GM18870 (cell line): ENCODE results near the gene TENT4A.
"Not testable (repeated sequence)": the region's sequence is repeated elsewhere in the genome, so short reads cannot be mapped to it uniquely, and the experiment has no call there.

Experiments
- ATAC-seq: cut with Tn5 transposase; IDR thresholded peaks from one replicate; pipeline ENCODE4 v1.9.1; 2021; ENCODE audit warnings: moderate library complexity; ENCODE audit not compliant: unreplicated experiment

TENT4A gene

DNA sequence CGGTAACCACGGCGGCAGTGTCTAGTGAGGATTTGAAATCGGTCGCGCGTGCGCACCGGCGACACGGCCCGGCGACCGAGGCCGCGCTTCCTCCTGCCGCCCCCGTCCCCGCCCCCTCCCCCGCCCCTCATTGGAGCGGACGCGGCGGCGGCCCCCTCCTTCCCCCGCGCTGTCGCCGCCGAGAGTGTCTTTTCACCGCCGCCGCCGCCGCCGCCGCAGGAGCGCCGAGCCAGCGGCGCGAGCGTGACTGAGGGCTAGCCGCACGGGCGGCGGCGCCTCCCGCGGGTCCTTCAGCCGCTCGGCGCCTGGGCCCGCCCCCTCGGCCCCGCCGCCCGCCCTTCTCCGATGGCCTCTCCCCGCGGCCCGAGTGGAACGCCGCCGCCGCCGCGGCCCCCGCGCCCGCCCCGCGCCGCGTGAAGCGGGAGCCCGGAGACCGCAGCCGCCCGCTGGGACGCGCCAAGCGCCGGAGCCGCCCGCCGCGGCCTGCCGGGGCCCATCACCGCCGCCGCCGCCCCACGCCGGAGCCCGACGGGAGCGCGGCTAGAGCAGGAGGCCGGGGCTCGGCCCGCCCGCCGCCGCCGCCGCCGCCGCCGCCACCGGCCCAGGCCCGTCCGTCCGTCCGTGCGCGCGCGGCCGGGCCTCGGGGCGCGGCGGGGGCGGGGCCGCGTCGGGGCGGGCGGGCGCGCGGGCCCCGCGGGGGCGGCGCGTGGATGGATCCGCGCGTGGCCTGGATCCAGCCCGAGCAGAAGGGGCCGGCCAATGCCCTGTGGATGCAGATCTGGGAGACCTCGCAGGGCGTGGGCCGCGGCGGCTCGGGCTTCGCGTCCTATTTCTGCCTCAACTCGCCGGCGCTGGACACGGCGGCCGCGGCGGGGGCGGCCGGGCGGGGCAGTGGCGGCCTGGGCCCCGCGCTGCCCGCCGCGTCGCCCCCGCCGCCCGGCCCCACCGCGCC lies at the start of gene TENT4A:
Gene TENT4A, plus strand, starts transcription at position 159 of the 952 bp plus-strand sequence. Its CDS starts 552 bp downstream, at position 711.
- no peak for ATAC-seq

DNA sequence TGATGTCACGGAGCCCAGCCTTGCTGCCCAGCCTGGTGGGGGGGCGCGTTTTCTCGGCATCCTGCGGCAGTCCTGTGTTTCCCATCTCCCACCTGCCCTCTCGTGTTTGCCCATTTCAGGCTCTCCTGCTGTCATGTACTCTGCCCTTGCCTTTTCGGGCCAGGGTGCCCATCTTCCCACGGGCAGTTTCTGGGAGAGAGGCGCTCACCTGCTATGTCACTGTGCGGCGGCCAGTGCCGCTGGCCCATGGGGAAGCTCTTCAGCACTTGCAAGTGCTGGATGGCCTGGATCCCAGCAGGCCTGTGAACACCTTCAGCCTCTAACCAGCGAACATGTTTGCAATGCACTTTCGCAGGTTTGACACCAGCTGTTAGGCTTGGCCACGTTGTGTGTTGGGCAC lies 46.5 kb upstream of the TENT4A start:
- ATAC-seq: no peak

DNA sequence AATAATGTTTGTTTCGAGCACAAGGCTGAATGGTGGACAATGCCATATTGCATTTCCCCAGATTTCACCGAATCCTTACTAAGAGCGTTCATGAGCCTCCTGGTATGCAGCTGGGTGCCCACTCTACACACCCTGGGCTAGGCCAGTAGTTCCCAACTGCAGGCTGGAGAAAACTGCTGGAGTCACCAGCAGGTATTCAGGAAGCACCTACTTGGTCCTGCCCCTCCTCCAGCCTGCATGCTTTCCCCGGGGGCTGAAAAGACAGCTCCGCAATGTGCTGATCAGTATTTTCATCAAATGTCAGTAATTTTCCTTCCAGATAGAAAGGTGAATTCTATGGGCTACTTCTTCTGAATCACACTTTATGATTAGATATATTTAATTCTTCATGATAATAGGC lies 45.6 kb upstream of the TENT4A start:
- ATAC-seq: no peak

DNA sequence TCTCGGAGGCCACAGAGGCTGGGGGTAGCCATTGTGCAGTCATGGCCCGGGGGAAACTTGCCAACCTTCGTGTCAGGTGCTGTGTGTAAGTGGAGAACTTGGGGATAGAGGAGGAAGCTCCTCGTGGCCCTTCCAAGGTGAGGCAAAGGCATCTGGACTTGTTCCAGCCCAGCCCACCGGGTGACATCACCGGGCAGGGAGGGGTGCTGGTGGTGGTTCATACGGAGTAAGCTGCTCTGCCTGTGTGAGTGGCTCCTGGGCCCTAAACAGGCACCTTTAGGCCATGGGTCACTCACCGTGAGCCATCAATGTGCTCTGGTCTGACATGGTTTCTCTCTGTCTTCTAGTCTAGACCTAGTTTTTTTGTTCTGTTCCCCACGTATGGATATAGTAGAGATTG lies 44.5 kb upstream of the TENT4A start:
- not testable (repeated sequence) for ATAC-seq

DNA sequence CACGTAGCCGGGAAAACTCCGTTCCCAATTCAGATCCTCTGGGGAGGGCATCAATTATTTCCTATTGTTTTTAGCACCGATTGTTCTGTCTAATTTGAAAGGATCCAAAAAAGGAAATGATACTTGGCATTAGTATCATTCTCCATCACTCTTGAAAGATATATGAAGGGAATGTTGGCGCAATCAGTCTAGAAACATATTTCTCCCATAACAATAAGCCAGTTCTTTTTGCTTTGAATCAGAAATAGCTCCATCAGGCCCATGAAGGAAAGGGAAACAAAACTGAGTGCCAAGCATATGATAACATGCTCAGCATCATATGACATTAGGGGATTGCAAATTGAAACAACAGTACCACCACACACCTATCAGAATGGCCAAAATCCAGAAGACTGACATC lies 40.2 kb upstream of the TENT4A start:
- ATAC-seq: no peak

DNA sequence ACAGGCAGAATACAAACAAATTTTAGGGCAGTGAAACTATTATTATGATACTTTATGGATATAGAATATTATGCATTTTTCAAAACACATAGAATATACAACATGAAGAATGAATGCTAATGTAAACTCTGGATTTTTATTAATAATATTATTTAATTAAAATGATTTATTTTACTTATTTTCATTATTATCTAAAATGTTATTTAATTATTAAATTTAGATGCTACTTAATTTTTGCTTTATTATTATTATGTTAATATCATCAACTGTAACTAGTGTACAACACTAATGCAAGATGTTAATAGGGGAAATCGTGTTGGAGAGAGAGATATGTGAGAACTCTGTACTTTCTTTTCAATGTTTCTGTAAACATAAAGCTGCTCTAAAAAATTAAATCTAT lies 39.3 kb upstream of the TENT4A start:
- ATAC-seq: no peak

DNA sequence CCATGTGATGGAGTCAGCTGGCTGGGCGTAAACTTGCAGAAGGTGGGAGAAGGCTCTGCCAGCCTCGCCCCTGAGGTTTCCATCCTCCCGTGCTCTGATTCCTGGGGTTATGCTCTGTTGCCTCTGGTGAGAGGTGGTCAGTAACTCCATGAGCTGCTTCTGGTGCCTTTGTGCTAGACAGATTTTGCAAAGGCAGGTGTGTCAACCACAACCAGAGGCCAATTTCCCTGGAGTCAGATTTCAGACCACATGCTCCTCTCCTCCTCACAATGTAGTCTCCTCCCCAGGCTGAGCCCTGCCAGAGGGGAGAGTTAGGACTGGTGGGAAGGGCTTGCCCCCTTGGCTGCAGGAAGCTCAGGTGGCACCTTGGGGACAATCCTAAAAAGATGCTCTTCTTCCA lies 38.8 kb upstream of the TENT4A start:
- no peak for ATAC-seq

DNA sequence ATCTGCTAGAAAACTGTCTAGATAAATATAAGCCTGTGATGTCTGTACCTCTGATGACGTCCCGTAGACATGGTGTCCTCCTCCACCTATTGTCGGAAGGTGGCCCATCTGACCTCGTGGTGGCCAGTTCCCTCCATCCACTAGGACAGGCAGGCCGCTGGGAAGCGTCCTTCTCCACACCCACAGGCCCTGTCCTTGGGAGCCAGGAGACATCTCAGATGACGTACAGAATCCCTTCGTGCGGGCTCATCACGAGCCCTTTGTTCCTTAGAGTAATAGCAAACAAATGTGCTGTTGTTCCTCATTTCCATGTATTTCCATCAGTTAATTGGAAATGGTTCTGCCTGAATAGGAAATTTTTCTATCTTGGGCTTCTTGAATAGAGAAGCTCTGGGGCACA lies 38.3 kb upstream of the TENT4A start:
- ATAC-seq: no peak

DNA sequence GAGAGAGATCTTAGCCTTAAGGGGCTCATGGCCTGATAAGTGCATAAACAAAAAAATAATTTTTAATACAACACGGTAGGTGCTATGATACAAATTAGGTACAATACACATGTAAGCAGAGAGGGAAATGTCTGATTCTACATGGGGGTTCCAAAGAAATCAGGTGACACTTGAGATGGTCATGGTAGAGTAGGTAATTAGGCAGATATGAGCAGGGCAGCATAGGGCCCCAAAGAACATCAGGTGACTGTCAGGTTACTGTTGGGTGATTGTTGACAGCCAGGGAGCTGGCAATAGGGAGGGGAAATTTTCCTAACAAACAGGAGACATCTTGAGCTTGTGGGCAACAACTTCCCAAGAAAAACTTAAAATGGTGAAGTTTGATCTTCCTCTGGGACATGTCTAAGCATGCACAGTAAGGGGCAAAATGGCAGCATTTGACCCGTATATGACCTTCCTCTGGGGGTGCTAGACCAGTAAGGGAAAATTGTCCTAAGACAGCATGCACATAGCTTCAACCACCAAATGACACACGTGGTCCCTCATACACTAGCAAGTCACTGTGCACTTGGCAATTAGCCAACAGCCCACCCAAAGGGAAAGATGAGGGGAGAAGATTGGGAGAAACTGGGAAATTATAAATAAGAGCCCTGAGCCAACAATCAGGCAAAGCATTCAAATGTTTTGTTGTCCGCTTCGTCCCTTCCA lies 37.3 kb upstream of the TENT4A start:
- no peak for ATAC-seq

DNA sequence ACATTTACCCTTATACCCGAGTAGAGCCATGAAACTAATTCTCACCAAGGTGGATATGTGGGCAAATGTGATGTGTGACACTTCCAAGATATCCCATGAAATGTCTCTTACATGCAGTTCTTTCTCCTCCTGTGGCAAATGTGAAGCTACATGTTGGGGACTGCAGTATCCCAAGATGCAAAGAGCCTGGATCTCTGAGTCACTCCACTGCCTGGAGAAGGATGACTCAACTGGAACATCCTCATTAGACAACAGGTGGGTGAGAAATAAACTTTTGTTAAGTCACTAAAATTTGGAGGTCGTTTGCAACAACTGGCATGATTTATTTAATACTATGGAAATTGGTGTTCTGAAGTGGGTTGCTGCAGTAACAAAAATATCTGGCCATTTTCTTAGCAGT lies 36.5 kb upstream of the TENT4A start:
- ATAC-seq: no peak

DNA sequence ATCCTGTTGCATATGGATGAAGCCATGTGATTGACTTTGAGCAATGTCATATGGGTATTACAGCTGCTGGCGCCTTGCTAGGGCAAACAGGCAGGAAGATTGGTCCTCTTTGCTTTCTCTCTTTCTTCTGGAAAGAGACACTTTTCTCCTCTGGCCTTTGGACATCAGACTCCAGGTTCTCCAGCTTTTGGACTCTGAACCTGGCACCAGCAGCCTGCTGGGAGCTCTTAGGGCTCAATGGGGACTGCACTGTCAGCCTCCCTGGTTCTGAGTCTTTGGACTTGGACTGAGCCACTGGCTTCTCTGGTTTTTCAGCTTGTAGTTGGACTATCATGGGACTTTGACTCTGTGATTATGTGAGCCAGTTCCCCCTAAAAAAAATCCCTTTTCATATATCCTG lies 34.8 kb upstream of the TENT4A start:
- no peak for ATAC-seq

DNA sequence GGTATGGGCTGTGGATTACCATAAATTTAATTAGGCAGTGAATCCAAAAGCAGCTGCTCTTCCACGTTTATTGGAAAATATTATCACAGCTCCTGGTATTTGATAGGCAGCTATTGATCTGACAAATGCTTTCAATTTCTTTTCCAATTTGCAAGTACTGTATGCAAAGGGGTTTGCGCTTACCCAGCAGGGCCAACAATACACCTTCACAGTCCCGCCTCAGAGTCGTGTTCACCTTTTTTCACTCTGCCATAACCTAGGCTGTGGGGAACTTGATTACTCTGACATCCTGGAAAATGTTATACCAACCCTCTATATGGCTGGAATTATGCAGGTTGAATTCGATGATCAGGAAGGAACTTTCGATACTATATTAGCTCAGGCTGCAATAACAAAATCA lies 32.3 kb upstream of the TENT4A start:
- ATAC-seq: no peak

DNA sequence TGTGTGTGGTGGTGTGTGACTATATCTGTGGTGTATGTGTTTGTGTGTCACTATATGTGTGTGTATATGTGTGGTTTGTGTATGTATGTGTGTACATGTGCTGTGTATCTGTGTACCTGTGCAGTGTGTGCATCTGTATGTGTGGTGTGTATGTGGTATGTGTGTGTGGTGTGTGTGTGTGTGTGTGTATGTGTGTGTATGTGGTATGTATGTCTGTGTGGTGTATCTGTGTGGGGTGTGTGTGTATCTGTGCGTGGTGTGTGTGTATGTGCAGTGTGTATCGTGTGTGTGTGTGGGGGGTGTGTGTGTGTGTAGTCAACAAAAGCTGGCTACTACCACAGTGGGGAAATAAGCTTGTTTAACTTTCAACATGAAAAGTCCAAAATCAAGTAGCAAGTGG lies 31.6 kb upstream of the TENT4A start:
- no peak for ATAC-seq

DNA sequence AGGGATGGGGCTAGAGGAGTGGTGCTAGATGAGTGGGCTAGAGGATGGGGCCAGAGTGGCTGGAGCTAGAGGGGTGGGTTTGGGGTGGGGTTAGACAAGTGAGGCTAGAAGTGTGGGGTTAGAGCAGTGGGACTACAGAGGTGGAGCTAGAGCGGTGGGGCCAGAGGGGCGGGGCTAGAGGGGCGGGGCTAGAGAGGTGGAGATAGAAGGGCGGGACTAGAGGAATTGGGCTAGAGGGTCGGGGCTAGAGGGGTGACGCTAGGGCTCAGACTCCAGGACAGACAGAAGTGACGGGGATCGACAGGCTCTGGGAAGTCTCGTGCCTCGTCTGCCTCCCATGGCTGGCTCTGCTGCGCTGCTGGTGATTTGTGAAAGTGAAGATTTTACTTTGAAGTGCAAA lies 31.0 kb upstream of the TENT4A start:
- no peak for ATAC-seq

DNA sequence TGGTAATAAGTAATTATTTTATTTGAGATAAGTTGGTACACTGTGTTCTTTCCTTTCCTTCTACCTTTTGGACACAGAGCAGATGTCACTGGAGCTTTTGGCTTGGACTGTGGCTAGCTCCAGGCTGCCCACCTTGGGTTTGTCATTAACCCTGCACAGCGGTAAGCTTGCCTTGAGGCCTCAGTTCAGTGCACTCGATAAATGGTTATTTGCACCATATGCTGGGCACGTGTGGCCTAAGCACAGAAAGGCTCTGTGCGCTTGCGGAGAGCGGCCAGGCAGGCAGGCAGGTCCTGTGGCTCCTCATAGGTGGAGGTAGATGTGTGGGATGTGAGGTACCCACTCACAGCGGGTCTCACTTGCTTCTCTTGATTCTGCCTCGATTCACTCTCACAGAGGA lies 30.0 kb upstream of the TENT4A start:
- ATAC-seq: no peak

DNA sequence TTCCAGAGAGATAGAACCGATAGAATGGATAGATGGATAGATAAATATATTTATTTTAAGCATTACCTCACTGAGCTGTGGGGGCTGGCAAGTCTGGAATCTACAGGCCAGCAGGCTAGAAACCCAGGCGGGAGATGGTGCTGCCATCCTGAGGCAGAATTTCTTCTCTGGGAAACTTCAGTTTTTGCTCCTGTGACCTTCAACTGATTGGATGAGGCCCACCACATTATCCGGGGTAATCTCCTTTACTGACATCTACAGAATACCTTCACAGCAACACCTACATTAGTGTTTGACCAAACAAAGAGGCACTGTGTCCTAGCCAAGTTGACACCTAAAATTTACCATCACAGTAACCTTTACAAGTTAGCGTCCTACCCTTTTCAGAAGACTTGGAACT lies 29.2 kb upstream of the TENT4A start:
- no peak for ATAC-seq

DNA sequence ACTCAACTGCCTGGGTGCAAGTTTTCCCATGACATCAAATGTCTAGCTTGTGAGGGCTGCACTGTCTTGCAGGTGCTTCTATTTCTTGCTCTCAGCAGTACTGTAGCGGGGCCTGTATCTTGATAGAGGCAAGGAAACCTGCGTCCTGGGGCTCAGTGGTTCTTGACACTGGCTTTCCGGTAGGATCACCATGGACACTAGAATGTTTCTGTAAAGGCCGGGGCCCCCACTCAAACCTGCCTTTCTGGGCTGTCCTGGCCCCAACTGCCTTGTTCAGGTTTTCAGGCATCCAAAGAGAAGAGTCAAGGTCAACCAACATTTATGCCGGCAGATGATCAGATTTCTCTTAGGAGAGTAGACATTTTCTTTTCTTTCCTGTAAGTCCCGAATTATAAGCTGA lies 26.7 kb upstream of the TENT4A start:
- no peak for ATAC-seq

DNA sequence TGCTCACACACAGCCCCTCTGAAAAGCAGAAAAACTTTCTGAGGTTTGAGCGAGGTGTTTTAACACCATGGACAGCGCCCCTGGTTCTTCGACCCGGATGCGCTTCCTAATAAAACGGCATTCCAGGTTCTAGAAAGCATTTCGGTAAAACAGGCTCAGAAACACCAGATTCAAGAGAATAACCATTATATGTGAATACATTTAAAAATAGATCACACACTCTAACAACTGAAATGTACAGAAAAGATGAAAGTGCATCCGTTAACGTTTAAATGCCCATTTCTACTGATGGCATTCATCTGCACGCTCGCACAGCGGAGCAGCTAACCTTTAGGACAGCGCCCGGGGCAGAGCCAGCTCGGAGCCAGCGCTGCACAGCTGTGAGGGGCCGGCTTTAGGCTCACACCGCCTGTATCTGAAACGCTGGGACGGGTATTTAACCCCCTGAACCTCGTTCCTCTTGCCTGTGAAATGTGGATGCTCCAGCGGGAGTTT lies 26.3 kb upstream of the TENT4A start:
- ATAC-seq: no peak

DNA sequence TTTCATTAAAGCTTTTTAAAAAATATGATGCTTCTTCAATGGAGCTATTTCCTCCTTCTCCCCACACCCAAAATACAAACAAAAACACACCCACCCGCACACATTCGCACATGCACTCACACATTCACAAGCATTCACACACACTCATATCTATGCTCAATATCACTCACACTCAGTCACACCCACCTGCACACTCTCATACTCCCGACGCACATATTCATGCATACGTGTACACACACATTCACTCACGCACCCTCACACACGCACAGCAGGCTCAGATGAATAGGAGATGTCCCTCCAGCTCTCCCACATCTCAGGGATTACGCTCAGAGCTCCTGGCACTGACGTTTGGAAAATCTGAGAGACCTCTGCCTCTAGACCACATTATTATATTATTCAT lies 25.7 kb upstream of the TENT4A start:
- ATAC-seq: no peak

DNA sequence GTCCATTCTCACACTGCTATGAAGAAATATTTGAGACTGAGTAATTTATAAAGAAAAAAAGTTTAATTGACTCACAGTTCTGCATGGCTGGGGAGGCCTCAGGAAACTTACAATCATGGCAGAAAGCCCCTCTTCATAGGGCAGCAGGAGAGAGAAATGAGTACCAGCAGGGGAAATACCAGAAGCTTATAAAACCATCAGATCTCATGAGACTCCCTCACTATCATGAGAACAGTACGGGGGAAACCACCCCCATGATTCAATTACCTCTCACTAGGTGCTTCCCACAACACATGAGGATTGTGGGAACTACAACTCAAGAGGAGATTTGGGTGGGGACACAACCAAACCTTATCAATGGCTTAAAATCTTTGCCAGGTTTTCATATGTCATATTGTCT lies 20.3 kb upstream of the TENT4A start:
- ATAC-seq: no peak

DNA sequence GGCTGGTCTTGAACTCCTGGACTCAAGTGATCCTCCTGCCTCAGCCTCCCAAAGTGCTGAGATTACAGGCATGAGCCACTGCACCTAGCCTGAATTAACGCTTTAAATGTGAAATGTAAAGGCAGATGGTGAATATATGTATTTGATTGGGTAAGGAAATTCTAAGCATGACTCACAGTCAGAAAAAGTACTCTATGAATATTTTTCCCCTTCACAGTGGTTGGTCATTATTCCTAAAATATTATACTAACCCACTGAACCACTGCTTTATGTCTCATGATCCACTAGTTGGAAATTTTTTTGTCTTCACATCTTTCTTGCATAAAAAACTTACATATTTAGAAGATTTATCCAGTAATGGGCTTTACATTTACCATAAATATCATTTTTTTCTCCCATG lies 14.5 kb upstream of the TENT4A start:
- no peak for ATAC-seq

DNA sequence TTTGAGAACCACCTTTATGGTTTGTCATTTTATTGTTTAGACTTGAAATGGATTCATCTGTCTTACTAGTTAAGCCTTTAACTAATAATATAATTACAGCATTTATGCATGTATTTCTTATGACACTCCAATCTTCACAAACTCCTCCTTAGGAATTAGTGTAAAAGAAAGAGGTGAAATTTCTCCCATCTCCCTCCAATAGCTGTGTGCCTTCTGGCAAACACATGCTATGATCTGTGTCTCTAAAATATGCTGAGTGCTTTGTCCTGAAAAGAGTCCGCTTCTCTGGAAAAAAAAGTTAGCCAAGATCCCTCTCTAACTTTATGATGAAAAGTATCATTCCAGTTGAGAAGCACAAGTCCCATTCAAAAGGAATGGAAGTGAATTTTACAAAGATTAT lies 13.9 kb upstream of the TENT4A start:
- ATAC-seq: no peak
